Hematopoietic multipotent progenitor cell treated with erythropoietin and hydrocortisone succinate and interleukin-3 and kit ligand, for 4 days (in vitro differentiated cells): ENCODE data around the gene USP38.
"Not testable (repeated sequence)": the region's sequence is repeated elsewhere in the genome, so short reads cannot be mapped to it uniquely, and the experiment has no call there.

Experiments used
- DNase-seq: peaks from one replicate; pipeline ENCODE4 v3.0.0-alpha.2; 2015

The USP38 gene

GRCh38 chr4:143207555-143207954 is 22.8 kb downstream of the USP38 start:
- peak; percentile 69 for DNase-seq

- DNase-seq = no peak
Measured at GRCh38 chr4:143212566-143212965, 27.8 kb downstream of the USP38 start.

GRCh38 chr4:143215873-143216272 is 31.2 kb downstream of the USP38 start:
- no peak for DNase-seq

- DNase-seq = no peak
Measured at GRCh38 chr4:143224255-143224654, 39.5 kb downstream of the USP38 start.

GRCh38 chr4:143225167-143225566 is 40.5 kb downstream of the USP38 start:
- DNase-seq = no peak

- DNase-seq = peak; percentile 18
Measured at GRCh38 chr4:143230683-143231082, 46.0 kb downstream of the USP38 start.

GRCh38 chr4:143232277-143232676 is 47.6 kb downstream of the USP38 start:
- DNase-seq = no peak

GRCh38 chr4:143234153-143234552 is 49.4 kb downstream of the USP38 start:
- DNase-seq = no peak

GRCh38 chr4:143237195-143237594 is 52.5 kb downstream of the USP38 start:
- DNase-seq = not testable (repeated sequence)

- peak; percentile 50 for DNase-seq
Measured at GRCh38 chr4:143240939-143241679, 56.4 kb downstream of the USP38 start.

GRCh38 chr4:143241892-143242291 is 57.2 kb downstream of the USP38 start:
- DNase-seq = peak; percentile 17

GRCh38 chr4:143243041-143243440 is 58.3 kb downstream of the USP38 start:
- DNase-seq = no peak

- no peak for DNase-seq
Measured at GRCh38 chr4:143246977-143247376, 62.3 kb downstream of the USP38 start.

GRCh38 chr4:143247866-143248265 is 63.1 kb downstream of the USP38 start:
- no peak for DNase-seq

GRCh38 chr4:143248827-143249226 is 64.1 kb downstream of the USP38 start:
- DNase-seq = no peak

- DNase-seq = no peak
Measured at GRCh38 chr4:143250617-143251016, 65.9 kb downstream of the USP38 start.

GRCh38 chr4:143251348-143251747 is 66.6 kb downstream of the USP38 start:
- DNase-seq = no peak

GRCh38 chr4:143251779-143252178 is 67.1 kb downstream of the USP38 start:
- no peak for DNase-seq

GRCh38 chr4:143252478-143252877 is 67.8 kb downstream of the USP38 start:
- DNase-seq = no peak

- DNase-seq = peak; percentile 47
Measured at GRCh38 chr4:143253166-143253565, 68.4 kb downstream of the USP38 start.

- no peak for DNase-seq
Measured at GRCh38 chr4:143254491-143255226, 69.9 kb downstream of the USP38 start.

- DNase-seq = no peak
Measured at GRCh38 chr4:143256456-143256855, 71.7 kb downstream of the USP38 start.

GRCh38 chr4:143257356-143257755 is 72.6 kb downstream of the USP38 start:
- DNase-seq = no peak

- DNase-seq = no peak
Measured at GRCh38 chr4:143260750-143261149, 76.0 kb downstream of the USP38 start.
